Retina (tissue), 1 donor: ENCODE data around the gene GSC2.
A peak's percentile ranks its signal among the peaks of the same experiment; 100 is the strongest.

Source experiments
- DNase-seq: peaks from one replicate; pipeline ENCODE4 v3.0.0-alpha.2; 2016

Gene GSC2

DNA sequence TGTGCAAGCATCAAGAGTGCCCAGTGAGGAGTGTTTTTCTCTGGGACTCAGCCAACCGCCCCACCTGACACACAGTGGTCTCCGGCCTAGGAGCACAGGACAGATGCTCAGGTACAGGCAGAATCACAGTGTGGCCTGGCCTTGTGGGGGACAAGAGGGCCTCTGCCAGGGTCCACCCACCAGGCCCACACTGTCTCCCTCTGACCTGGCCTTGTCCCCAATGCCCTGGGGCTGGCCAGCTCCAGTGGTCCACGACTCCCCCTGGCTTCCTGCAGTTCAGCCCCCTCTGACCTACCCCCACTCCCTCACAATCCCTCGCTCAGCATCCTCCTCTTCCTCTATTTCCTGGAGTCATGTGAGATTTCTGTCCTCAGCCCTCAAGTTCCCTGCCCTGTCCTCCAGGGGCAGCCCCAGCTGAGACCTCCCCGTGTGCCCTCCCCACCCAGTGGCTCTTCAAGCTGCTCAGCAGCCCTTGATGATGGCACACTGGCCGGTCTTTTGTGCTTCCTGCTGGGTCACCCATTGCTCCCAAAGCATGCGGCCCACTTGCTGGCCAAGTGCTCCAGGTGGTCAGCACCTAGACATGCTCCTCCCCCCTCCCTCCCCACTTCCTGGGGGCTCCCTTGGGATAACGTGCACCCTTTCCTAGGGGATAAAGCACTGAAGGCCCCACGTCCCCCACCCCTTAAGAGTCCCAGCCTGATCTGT is 17.2 kb downstream of the GSC2 start:
- DNase-seq, result no peak

DNA sequence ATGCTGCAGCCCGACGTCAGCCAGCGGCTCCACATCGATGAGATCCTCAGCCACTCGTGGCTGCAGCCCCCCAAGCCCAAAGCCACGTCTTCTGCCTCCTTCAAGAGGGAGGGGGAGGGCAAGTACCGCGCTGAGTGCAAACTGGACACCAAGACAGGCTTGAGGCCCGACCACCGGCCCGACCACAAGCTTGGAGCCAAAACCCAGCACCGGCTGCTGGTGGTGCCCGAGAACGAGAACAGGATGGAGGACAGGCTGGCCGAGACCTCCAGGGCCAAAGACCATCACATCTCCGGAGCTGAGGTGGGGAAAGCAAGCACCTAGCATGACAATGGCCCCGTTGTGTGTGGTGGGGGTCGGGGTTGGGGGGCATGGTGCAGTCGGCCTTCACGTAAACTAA is 17.9 kb downstream of the GSC2 start:
- DNase-seq, result no peak

DNA sequence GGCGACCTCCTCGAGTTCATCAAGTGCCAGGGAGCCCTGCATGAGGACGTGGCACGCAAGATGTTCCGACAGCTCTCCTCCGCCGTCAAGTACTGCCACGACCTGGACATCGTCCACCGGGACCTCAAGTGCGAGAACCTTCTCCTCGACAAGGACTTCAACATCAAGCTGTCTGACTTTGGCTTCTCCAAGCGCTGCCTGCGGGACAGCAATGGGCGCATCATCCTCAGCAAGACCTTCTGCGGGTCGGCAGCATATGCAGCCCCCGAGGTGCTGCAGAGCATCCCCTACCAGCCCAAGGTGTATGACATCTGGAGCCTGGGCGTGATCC is 18.4 kb downstream of the GSC2 start:
- no peak for DNase-seq

DNA sequence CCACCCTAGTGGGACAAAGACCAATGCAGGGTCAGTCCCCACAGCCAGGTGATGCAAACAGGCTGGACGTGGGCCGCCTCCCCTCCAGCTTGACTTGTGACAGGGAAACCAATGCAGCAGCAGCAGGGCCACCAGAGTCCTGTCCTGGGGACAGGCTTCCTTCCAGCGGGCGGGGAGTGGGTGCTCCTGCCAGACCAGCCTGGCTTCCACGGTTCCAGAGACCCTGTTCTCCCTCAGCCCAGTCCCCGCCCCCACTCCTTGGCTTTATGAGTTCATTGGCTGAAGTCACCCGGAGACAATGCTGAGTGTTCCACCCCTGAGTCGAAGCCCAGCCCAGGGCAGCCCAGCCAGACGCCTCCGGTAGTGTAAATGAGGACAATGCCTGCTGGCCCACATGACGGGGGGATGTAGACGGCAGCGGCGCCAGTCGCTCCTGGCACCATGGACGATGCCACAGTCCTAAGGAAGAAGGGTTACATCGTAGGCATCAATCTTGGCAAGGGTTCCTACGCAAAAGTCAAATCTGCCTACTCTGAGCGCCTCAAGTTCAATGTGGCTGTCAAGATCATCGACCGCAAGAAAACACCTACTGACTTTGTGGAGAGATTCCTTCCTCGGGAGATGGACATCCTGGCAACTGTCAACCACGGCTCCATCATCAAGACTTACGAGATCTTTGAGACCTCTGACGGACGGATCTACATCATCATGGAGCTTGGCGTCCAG is 19.0 kb downstream of the GSC2 start, which contains the start of gene TSSK2:
TSS of gene TSSK2 (plus strand) at position 350 of the 726 bp plus-strand sequence. CDS start at position 442, 92 bp downstream.
- DNase-seq, result no peak

DNA sequence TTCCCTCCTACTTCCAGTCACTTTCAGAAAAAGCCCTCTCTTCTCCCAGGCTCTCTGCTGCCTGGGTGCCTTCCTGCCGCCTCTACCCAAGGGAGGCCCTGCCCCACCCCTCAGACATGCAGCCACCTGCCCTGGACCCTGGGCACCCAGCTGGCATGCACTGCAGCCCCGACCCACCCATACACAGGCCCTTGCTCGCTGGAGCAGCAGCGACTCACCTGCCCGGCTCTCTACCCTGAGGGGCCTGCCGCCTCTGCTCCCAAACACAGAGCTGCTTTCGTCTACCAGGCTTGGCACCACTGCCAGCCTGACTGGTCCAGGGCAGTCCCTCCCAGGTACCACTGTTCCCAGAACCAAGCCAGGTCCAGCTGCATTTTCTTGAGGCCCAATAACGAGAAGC is 20.2 kb downstream of the GSC2 start:
- DNase-seq, result no peak

DNA sequence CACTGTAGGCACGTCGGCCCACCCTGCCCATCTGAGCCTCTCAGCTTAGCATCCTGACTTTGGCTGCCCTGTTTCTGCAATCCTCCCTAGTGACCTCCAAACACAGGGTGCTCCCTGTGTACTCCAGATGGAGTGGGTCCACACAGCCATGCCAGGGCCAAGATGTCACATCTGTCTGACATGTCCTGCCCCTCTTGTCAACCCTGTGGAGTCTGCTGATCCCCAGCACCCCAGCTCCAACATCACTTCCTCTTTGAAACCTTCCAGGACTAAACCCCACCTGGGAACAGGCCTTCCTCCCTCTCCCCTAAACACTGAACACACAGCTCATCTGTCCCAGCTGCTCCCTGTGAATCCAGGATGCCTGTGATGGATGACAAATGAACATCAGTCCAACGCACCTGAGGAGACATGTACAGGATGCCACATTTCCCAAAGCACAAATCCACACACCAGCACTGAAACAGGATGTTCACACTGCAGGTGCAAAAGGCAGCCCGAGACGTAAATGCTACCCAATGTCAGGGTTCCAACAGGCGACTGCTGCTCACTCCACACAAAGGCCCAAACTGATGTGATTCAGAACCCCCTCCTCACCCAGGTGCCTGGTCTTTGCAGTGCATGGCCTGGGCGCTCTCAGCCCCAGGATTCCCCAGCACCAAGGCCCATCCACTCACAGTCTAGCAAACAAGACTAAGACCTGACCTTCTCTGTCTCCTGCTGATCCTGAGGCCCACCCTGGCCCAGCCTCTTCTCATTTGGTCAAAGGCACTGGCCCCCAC is 21.0 kb downstream of the GSC2 start:
- DNase-seq, result no peak

DNA sequence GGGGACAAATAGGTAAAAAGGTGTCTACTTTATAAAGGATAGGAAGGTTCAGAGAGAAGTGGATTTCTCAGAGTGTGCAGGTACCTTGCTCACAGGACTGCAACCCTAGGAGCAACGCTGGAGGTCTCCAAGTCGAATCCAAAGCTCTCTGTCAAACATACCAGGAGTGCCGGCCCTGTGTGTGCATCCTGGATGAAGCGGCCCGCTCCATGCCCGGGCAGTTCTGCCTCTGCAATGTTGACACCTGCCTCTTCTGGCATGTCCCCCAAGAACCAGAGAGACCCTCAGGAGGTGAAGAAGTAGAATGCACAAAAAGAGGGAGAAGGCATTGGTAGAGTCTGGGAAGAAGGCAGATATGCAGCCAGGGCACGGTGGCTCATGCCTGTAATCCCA is 22.1 kb downstream of the GSC2 start:
- DNase-seq, result no peak

DNA sequence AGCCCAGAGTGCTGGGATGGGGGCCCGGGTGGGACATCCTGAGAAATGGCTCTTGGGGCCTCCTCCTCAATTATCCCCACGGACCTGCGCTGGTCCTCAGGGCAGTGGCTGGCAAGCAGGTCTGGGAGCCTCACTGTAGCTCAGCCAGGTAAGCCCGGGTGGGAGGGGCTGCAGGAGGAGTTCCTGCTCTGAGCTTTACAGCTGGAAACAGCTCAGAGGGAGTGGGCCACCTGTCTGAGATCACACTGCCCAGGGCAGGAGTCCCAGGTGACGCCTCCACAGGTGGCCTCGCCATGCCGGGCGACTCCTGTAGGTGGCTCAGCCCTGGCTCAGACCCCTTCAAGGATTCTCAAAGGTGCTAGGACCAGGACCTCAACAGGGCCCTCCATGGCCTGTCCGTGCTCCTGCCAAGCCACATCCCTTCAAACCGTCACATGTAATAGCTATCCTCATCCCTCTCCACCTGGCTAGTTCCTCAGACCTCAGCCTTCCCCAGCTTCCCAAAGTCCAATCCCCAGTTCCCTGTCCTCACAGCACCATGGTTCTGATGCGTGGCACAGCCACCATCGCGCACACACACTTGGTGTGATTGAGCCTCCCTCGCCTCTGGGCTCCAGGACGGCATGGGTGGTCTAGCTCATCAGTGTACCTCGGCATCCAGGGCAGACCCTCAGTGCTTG is 22.6 kb downstream of the GSC2 start:
- no peak for DNase-seq

DNA sequence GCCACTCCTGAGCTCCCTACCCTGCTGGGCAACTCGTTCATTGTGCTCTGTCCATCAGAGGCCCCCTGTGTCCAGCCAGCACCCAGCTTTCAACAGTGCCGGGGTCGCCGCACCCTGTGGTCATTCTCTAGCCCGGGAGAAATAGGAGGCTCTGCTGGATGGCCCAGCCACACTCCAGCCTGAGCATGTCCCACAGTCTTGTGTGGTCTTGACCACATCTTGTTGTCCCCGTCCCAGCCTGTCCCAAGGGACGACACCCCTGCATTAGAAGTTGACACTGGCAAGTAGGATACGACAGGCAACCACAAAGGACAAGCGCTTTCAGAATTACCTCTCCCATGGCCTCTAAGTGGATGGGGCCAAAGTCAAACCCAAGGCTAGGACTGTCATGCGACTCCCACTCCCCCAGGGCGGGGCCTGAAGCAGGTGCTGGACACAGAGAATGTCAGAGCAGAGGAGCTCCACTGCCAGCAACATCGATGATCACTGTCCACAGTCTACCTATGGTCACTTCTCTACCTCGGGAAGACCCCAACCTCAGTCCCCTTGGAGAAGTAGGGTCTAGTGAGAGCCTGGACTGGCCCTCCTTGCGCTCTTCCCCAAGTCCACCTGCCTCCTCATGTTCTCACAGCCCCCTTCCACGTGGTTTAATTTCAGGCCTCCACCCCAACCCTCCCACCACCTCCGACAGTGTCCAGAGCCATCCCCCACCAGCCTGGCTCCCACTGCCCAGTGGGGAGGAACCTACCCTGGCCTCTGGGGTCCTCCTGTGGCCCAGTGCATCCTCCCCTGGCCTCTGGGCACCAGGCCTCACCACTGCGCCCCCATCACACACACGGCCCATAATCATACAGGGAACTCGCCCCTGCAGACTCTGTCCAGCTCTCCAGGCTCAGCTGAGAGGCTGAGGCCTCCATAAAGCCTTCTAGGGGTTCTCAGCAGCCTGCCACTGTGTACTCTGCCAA is 23.5 kb downstream of the GSC2 start:
- DNase-seq, result no peak

DNA sequence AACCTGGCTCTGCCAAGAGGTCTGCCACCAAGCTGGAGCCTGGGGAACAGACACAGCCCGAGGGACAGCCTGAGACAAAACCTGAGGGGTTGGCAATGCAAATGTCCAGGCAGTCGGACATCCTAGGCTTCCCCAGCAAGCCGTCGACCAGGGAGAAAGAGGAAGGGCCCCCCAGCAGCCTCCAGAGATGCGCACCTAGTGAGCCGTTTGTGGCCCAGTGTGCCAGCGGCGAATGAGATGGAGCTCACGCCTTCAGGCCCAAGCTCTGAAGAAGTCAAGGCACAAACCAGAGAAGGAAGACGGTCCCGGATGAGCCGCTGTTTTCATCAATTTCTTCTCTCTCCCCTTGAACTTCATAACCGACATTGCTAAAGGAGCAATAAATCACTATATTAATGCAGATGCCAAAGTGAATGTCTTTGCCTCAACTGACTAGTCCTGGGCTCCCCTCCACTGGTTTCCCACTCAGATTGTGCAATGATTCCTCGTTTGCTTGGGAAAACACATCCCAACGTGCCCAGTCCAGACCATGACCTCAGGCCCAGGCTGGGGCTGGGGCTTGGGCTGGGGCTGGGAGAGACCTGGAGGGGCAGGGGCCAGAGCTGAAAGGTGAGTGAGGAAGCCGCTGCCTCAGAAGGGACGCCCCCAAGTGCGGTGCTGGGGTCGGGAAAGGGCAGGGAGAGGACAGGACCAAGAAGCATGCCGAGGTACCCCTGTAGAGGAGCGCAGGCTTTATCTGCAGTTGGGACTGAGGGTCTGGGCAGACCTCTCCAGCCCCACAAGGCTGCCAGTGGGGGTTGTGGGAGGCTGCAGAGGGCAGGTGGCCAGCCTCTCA is 24.4 kb downstream of the GSC2 start:
- no peak for DNase-seq

DNA sequence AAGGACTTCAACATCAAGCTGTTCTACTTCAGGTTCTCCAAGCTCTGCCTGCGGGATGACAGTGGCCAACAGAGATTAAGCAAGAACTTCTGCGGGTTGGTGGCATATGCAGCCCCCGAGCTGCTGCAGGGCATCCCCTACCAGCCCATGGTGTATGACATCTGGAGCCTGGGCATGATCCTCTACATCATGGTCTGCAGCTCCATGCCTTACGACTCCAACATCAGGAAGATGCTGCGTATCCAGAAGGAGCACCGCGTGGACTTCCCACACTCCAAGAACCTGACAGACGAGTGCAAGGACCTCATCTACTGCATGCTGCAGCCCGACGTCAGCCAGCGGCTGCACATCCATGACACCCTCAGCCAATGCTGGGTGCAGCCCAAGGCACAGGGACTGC is 25.1 kb downstream of the GSC2 start:
- DNase-seq, result no peak

DNA sequence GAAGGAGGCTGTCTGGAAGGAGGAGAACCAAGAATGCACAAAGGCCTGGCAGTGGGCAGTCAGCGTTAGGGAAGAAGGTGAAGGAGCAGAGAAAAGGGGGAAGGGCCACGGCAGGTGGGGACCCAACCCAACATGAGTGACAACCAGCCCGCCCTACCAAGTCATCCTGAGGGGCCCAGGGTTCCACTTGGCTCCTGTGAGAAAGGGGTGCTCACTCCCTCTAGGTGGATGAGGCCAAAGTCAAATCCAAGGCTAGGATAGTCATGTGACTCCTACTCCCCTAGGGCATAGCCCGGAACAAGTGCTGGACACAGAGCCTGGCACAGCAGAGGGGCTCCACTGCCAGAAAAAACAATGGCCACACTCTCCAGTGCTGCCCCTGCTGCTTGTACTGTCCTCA is 25.7 kb downstream of the GSC2 start:
- DNase-seq, result no peak

DNA sequence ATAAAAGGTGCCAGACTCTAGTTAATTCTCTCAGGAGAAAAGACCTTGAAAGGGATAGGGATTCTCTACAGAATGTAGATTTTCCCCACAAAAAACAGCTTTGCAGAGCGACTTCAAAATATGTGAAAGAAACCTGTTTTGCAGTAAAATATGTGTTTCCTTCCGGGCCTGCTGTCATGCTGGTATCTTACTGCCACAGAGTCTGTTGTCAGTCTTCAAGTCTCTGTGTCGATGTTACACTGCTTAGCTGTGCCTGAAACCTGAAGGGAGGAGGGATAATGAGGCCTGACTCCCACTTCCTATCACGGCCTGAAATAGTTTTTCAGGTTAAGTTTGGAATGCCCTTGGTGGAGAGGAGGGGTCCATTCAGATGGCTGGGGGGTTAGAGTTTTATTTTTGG is 26.2 kb downstream of the GSC2 start:
- no peak for DNase-seq

DNA sequence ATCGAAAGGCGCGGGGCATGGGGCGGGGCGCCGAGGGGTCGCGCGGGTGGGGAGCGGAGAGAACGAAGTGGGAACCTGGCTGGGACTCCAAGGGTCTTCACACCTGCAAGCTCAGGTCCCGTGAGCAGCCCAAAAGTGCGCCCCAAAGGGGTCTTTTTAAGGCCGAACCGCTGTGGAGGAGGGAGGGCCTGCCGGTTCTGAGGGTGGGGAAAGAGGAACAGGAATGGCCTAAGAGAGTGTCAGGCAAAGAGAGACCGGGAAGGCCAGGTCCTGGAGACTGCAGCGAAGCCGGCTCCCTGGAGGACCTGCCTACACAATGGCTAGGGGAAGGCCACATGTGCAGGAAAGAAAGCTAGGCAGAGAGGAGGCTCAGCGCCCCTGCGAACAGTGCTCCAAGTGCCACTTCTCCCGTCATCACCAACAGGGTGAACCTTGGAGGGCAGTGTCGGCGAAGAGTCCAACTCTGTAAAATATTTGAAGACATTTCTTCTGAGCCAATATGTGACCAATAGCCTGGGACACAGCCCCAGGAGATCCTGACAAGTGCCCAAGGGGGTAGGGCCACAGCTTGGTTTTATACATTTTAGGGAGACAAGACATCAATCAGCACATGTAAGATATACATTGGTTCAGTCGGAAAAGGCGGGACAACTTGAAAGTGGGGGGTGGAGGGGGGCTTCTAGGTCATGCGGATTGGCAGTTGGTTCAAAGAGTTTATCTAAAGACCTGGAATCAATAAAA is 27.2 kb downstream of the GSC2 start:
- no peak for DNase-seq

DNA sequence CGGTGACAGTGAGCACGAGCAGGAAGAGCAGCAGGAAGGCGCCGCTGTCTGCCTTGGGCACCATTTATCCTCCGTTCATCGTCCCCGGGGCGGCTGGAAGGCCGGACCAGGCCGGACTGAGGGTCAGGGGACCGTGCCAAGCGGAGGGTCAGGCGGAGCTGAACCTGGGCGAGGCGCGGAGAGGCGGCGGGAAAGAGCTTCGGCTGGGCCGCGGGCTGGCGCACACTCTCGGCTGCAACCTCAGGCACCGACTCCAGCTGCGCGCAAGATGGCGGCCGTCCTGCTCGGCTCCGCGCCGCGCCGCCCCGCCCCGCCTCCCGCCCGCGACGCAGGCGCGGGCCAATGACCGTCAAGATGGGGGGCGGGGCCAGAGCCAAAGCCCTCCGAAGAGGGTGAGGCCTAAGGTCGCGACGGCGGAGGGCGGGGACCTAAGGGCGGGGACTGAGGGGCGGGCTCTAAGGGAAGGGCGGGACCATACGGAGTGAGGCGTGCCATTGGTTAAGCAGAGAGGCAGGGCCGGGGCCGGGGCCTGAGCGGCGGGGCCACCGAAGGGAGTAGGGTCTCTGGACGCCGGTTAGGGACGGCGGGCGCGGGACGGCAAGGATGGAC is 27.8 kb downstream of the GSC2 start, which contains the start of gene DGCR2:
TSS of gene DGCR2 (minus strand) at position 270 of the 609 bp plus-strand sequence. CDS start at position 64, 206 bp downstream.
- peak; percentile 92 for DNase-seq

DNA sequence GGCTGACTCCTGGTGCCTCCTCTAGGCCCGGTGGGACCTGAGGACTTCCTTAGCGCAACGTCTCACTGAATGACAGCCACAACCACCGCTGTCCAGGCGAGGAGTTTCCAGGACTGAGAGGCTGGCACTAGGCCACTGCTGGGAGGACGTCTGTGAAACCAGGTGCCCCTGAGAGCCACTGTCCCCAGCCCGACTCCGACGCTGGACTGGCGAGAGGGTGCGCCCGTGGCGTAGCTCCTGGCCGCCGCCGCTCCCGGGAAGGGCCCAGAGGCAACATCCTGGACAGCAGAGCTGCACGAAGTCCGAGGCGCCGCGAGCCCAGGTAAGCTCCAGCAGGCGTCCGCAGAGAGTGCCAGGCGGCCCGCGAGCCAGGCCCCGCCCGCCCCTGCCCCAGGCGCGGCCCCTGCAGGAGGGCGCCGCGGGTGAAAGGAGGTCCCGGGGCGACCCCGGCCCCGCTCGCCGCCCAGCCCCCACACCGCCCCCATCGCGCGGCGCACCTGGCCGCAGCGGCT is 28.4 kb downstream of the GSC2 start:
- DNase-seq, result peak; percentile 69

DNA sequence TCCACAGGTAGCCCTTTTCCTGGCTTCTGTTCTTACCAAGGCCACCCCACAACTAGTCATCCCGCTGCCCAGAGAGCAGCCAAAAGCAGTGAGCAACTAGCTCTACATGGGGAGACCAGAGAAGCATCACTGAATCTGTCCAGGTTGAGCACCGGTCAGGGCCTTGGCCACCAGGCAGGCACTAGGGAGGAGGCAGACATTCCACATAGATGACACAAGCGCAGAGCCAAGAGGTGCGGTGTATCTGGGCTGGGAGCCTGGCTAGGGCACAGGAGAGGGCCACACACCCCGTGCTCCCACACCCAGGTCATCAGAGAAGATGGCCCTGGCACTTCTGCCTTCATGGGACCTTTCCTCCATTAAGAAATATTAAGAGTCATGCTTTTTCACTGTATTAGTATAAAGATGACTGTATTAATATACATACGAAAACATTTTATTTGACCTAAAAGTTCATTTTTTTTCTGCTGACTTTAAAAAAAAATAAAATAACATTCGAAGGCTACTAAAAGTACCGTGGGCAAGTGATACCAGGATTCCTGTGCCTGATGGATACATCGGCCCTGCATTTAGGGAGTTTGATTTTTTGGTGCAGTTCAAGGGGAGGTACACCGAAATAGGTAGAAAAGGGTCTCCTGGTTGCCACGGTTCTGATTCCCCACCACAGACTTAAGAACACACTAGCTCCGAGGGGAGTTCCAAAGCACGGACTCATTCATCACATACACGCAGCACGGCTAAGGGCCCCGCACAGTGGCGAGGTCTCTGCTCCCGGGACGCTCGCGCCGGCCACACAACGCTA is 29.1 kb downstream of the GSC2 start:
- no peak for DNase-seq

DNA sequence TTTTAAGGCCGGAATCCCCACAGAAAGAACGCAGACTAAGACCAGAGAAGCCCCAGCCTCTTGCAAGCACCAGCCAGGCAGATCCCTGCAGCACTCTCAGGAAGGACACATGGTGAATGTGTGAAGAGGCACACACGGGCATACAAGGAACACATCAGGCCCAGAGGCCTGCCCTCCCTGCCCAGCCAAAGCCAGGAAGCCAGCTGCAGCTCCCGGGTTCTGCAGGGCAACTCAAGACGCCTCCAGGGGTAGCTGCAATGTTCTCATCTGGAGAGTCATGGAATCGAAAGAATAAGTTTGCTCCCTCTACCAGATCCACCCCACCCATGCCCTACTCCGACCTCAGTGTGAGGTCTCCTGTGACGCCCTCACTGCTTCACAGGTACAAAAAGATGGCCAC is 30.1 kb downstream of the GSC2 start:
- no peak for DNase-seq
